Gastroesophageal sphincter (tissue), 3 donors: ENCODE data around the gene CIPC.

Experiments
- CTCF ChIP-seq, 4 experiments: fragments of 200-600 bp in 2 of 4; fragments of 450-650 bp in 2 of 4; sonication (generic) in 1 of 4; IDR thresholded peaks; one replicate each; pipeline ENCODE4 v1.5.1; 2017 to 2019; ENCODE audit warnings: antibody characterized with exemption in 4 of 4, mild to moderate bottlenecking in 2 of 4, moderate library complexity in 2 of 4
- EP300 ChIP-seq: sonication (generic); formaldehyde crosslinking; IDR thresholded peaks from one replicate; pipeline ENCODE4 v1.6.1; 2017; ENCODE audit warnings: antibody characterized with exemption, mild to moderate bottlenecking
- POLR2A ChIP-seq, 2 donors: fragments of 450-650 bp; IDR thresholded peaks; one replicate each; pipeline ENCODE4 v1.6.1; 2017; ENCODE audit warnings: antibody characterized with exemption in 2 of 2, mild to moderate bottlenecking in 2 of 2, moderate library complexity in 1 of 2
- POLR2AphosphoS5 ChIP-seq: sonication (generic); formaldehyde crosslinking; IDR thresholded peaks from one replicate; pipeline ENCODE4 v1.6.1; 2017; ENCODE audit warnings: antibody characterized with exemption

- TF ChIP-seq POLR2AphosphoS5, result no peak
- TF ChIP-seq POLR2A (IDR thresholded peaks at IDR 0.05), result no peak
- TF ChIP-seq CTCF (IDR thresholded peaks at IDR 0.05), result no peak
- TF ChIP-seq EP300, result no peak
These were observed 59.7 kb downstream of the CIPC start for GRCh38 chr14:77157740-77158139.
